GM23338 (cell line): ENCODE results near the gene LILRB5. TPM values are rescaled to one million over a fixed set of nuclear protein-coding genes. Genes with fewer than 3 reads are reported as not detected.
"Not testable (repeated sequence)": the region's sequence is repeated elsewhere in the genome, so short reads cannot be mapped to it uniquely, and the experiment has no call there.

Experiments used
- ATAC-seq: fragments of 200-7000 bp; cut with Tn5 transposase; 3 replicates; pipeline ENCODE4 v1.9.1; 2020
- DNase-seq: peaks from one replicate; pipeline ENCODE4 v3.0.0-alpha.2; 2015; ENCODE audit warnings: low spot score
- H2AFZ ChIP-seq: fragments of 200-600 bp; sonication (generic); 2 replicates; pipeline ENCODE4 v1.8.0; 2016; ENCODE audit warnings: antibody characterized with exemption, mild to moderate bottlenecking, moderate library complexity
- H3F3A ChIP-seq: fragments of 200-600 bp; sonication (generic); replicated peaks from 2 replicates; pipeline ENCODE4 v1.8.0; 2017; ENCODE audit warnings: antibody characterized with exemption, mixed run types, low read depth
- H3K27ac ChIP-seq: fragments of 200-600 bp; sonication (generic); 2 replicates; pipeline ENCODE4 v1.6.1; 2016; ENCODE audit warnings: low read depth
- H3K27me3 ChIP-seq: fragments of 200-600 bp; sonication (generic); 2 replicates; pipeline ENCODE4 v1.8.0; 2016; ENCODE audit warnings: mild to moderate bottlenecking, mixed run types, moderate library complexity; ENCODE audit not compliant: insufficient read depth
- H3K36me3 ChIP-seq: fragments of 200-600 bp; sonication (generic); 2 replicates; pipeline ENCODE4 v1.8.0; 2016; ENCODE audit warnings: mild to moderate bottlenecking; ENCODE audit not compliant: insufficient read depth
- H3K4me1 ChIP-seq: fragments of 200-600 bp; sonication (generic); 2 replicates; pipeline ENCODE4 v1.8.0; 2016; ENCODE audit warnings: mild to moderate bottlenecking, moderate library complexity; ENCODE audit not compliant: insufficient read depth
- H3K4me2 ChIP-seq: fragments of 200-600 bp; sonication (generic); 2 replicates; pipeline ENCODE4 v1.7.1; 2017; ENCODE audit warnings: mixed run types
- H3K4me3 ChIP-seq: fragments of 200-600 bp; sonication (generic); 2 replicates; pipeline ENCODE4 v1.6.1; 2016; ENCODE audit warnings: mixed run types
- H3K79me2 ChIP-seq: fragments of 200-600 bp; sonication (generic); replicated peaks from 2 replicates; pipeline ENCODE4 v1.8.0; 2017; ENCODE audit warnings: mild to moderate bottlenecking; ENCODE audit not compliant: insufficient read depth
- H3K9me2 ChIP-seq: fragments of 200-600 bp; sonication (generic); 2 replicates; pipeline ENCODE4 v1.8.0; 2017; ENCODE audit not compliant: insufficient read depth
- H4K20me1 ChIP-seq: fragments of 200-600 bp; sonication (generic); replicated peaks from 2 replicates; pipeline ENCODE4 v1.8.0; 2017; ENCODE audit warnings: mild to moderate bottlenecking; ENCODE audit not compliant: insufficient read depth
- H3K27ac Mint-ChIP-seq: 2 replicates; pipeline ENCODE4 v1.8.0; 2020; ENCODE audit warnings: inconsistent platforms, mild to moderate bottlenecking, moderate library complexity, mixed read lengths
- H3K27me3 Mint-ChIP-seq: 3 replicates; pipeline ENCODE4 v1.8.0; 2022; ENCODE audit warnings: low read depth, mild to moderate bottlenecking, moderate library complexity, mixed read lengths, inconsistent platforms; ENCODE audit not compliant: insufficient read depth, poor library complexity
- H3K36me3 Mint-ChIP-seq: 3 replicates; pipeline ENCODE4 v1.8.0; 2021; ENCODE audit warnings: low read depth, mild to moderate bottlenecking, inconsistent platforms, moderate library complexity, mixed read lengths
- H3K4me1 Mint-ChIP-seq: 3 replicates; pipeline ENCODE4 v1.8.0; 2020; ENCODE audit warnings: mild to moderate bottlenecking, inconsistent platforms, mixed read lengths
- H3K4me3 Mint-ChIP-seq: 3 replicates; pipeline ENCODE4 v1.8.0; 2021; ENCODE audit warnings: moderate library complexity, mild to moderate bottlenecking, inconsistent platforms, mixed read lengths
- H3K9me3 Mint-ChIP-seq: 3 replicates; pipeline ENCODE4 v1.8.0; 2020; ENCODE audit warnings: moderate library complexity, mild to moderate bottlenecking, inconsistent platforms, mixed read lengths
- EZH2phosphoT487 ChIP-seq: fragments of 200-600 bp; sonication (generic); IDR thresholded peaks from one replicate; pipeline ENCODE4 v1.8.1; 2018; ENCODE audit warnings: antibody characterized with exemption; ENCODE audit not compliant: unreplicated experiment
- JUNB ChIP-seq: IDR thresholded peaks from one replicate; pipeline ENCODE4 v1.6.1; 2016; ENCODE audit warnings: antibody characterized with exemption; ENCODE audit not compliant: unreplicated experiment
- NANOG ChIP-seq: IDR thresholded peaks from 2 replicates; pipeline ENCODE4 v1.6.1; 2016; ENCODE audit warnings: antibody characterized with exemption, borderline replicate concordance
- POLR2AphosphoS5 ChIP-seq: IDR thresholded peaks from 2 replicates; pipeline ENCODE4 v1.6.1; 2016; ENCODE audit warnings: antibody characterized with exemption, low read depth
- ZNF114 ChIP-seq: fragments of 250-450 bp; sonication (Bioruptor Pico); IDR thresholded peaks from 2 replicates; pipeline ENCODE4 v1.5.0; 2020; ENCODE audit warnings: mild to moderate bottlenecking, moderate library complexity
- ZNF331 ChIP-seq: fragments of 250-450 bp; sonication (Bioruptor Pico); IDR thresholded peaks from 2 replicates; pipeline ENCODE4 v1.5.0; 2020; ENCODE audit warnings: low read depth, mild to moderate bottlenecking, moderate library complexity
- polyA plus RNA-seq: library from polyadenylated mRNA; unstranded; fragments of >200 nt; fragmentation: Nextera tagmentation; extraction: Ambion mirVana; gene quantifications from 2 replicates; pipeline ENCODE4 v1.2.1, GENCODE V29; 2016
- total RNA-seq: library from RNA; depleted of rRNA; stranded (reverse); fragments of >200 nt; shearing (Covaris generic); gene quantifications from 2 replicates; pipeline ENCODE4 v1.2.3, GENCODE V29; 2014
- TF ChIP-seq, protein P1 (sequence below): IDR thresholded peaks from one replicate; pipeline ENCODE4 v1.6.1; 2018; ENCODE audit warnings: antibody characterized with exemption; ENCODE audit not compliant: unreplicated experiment
- TF ChIP-seq, protein P2 (sequence below): IDR thresholded peaks from 2 replicates; pipeline ENCODE4 v1.6.1; 2016; ENCODE audit warnings: antibody characterized with exemption

LILRB5 gene
- total and polyA plus RNA-seq, 2 experiments from 2014 or later, result not detected

- H3K4me2 ChIP-seq, result no peak within 1 kb of the TSS
- Mint-ChIP-seq H3K4me1 (no peaks in the 10 kb centered on the region), H3K36me3 (no peaks in the 10 kb centered on the region), H3K4me3 (no peak within 1 kb of the TSS), H3K27me3 (peaks cover 13% of the 10 kb centered on the region), H3K9me3 (no peaks in the 10 kb centered on the region; the same call in 2 of the 3 replicates), H3K27ac (no peak within 1 kb of the TSS)
- no peaks in the 10 kb centered on the region for H3K79me2 ChIP-seq
- H3K4me1 ChIP-seq, result no peaks in the 10 kb centered on the region
- H3K36me3 ChIP-seq, result no peaks in the 10 kb centered on the region
- H3K27ac ChIP-seq, result no peak within 1 kb of the TSS
- ATAC-seq (no peak), DNase-seq (no peak)
- H3F3A ChIP-seq, result no peaks in the 10 kb centered on the region
- no peak within 1 kb of the TSS for H2AFZ ChIP-seq
- H3K4me3 ChIP-seq, result no peak within 1 kb of the TSS
- H3K9me2 ChIP-seq, result no peaks in the 10 kb centered on the region
- no peaks in the 10 kb centered on the region for H3K27me3 ChIP-seq
- no peaks in the 10 kb centered on the region for H4K20me1 ChIP-seq
- TF ChIP-seq NANOG (no peak), ZNF114 (CRISPR knock-in tag) (no peak), EZH2phosphoT487 (no peak), JUNB (no peak), ZNF331 (CRISPR knock-in tag) (no peak), POLR2AphosphoS5 (no peak)
- TF ChIP-seq, protein P1, sequence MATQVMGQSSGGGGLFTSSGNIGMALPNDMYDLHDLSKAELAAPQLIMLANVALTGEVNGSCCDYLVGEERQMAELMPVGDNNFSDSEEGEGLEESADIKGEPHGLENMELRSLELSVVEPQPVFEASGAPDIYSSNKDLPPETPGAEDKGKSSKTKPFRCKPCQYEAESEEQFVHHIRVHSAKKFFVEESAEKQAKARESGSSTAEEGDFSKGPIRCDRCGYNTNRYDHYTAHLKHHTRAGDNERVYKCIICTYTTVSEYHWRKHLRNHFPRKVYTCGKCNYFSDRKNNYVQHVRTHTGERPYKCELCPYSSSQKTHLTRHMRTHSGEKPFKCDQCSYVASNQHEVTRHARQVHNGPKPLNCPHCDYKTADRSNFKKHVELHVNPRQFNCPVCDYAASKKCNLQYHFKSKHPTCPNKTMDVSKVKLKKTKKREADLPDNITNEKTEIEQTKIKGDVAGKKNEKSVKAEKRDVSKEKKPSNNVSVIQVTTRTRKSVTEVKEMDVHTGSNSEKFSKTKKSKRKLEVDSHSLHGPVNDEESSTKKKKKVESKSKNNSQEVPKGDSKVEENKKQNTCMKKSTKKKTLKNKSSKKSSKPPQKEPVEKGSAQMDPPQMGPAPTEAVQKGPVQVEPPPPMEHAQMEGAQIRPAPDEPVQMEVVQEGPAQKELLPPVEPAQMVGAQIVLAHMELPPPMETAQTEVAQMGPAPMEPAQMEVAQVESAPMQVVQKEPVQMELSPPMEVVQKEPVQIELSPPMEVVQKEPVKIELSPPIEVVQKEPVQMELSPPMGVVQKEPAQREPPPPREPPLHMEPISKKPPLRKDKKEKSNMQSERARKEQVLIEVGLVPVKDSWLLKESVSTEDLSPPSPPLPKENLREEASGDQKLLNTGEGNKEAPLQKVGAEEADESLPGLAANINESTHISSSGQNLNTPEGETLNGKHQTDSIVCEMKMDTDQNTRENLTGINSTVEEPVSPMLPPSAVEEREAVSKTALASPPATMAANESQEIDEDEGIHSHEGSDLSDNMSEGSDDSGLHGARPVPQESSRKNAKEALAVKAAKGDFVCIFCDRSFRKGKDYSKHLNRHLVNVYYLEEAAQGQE, result no peak
- TF ChIP-seq, protein P2, sequence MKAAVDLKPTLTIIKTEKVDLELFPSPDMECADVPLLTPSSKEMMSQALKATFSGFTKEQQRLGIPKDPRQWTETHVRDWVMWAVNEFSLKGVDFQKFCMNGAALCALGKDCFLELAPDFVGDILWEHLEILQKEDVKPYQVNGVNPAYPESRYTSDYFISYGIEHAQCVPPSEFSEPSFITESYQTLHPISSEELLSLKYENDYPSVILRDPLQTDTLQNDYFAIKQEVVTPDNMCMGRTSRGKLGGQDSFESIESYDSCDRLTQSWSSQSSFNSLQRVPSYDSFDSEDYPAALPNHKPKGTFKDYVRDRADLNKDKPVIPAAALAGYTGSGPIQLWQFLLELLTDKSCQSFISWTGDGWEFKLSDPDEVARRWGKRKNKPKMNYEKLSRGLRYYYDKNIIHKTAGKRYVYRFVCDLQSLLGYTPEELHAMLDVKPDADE, result no peak
Observed at GRCh38 chr19:54281007-54281728, 24.1 kb upstream of the LILRB5 start, which contains the start of gene LILRB2. TSS of gene LILRB2 (minus strand) at chr19:54281110. CDS start at chr19:54280496, 614 bp downstream.

DNA sequence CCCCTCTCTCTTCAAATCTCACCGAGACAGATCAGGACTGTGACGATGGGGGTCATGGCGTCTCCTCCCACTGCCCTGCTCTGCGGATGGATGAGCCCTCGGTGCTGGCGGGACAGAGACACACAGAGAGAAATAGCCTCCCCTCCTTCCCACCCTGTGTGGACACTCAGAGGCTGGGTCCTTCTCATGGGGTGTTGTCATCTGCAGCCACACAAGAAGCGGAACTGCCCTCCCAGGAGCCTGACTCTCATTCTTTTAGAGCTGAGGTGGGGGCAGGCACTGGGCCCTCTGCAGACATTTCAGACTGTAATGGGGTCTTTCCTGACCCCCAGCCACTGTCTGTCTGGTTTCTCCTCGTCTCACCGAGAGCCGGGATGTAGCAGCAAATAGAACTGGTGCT is 23.4 kb upstream of the LILRB5 start:
- H3K27ac Mint-ChIP-seq, H3K4me3 Mint-ChIP-seq, H3K36me3 Mint-ChIP-seq, DNase-seq, H3K9me3 Mint-ChIP-seq, H3F3A ChIP-seq, H2AFZ ChIP-seq, ATAC-seq, H3K36me3 ChIP-seq, H3K4me1 Mint-ChIP-seq, H4K20me1 ChIP-seq, H3K4me3 ChIP-seq, H3K79me2 ChIP-seq, H3K4me1 ChIP-seq, H3K4me2 ChIP-seq, H3K27me3 ChIP-seq, H3K27ac ChIP-seq, H3K9me2 ChIP-seq: not testable (repeated sequence)
- H3K27me3 Mint-ChIP-seq, result peaks cover 15% of the 10 kb centered on the region

DNA sequence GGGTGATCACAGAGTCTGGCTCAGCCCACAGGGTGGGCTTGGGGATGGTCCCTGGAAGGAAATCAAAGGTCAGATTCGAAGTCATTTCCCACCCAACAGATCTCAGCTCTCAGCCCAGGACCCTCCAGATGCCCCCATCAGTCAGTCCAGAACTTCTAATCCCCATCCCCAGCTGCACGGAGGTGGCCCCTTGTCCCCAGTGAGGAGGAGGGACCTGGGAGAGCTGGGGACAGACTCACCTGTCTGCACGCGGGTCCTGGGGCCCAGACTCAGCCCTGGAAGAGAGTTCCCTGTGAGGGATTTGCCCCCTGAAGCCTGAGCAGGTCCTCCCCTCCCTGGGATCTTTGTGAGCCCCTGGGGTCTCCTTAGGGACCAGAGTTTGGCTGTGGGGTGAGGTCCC is 23.0 kb upstream of the LILRB5 start:
- not testable (repeated sequence) for DNase-seq, H3F3A ChIP-seq, ATAC-seq, H3K79me2 ChIP-seq, H3K36me3 Mint-ChIP-seq, H3K9me3 Mint-ChIP-seq, H3K4me2 ChIP-seq, H3K4me1 ChIP-seq, H4K20me1 ChIP-seq, H3K36me3 ChIP-seq, H3K4me3 ChIP-seq, H3K9me2 ChIP-seq, H3K4me1 Mint-ChIP-seq, H3K27ac ChIP-seq, H3K4me3 Mint-ChIP-seq, H3K27ac Mint-ChIP-seq, H3K27me3 ChIP-seq, H2AFZ ChIP-seq
- H3K27me3 Mint-ChIP-seq, result peaks cover 16% of the 10 kb centered on the region
